HUES6 (cell line): Measurements from ENCODE around the gene ABCA7.
A peak's percentile ranks its signal among the peaks of the same experiment; 100 is the strongest.

Source experiments
- H3K27ac ChIP-seq: 2 replicates; pipeline ENCODE4 v1.7.0; 2013; ENCODE audit warnings: low read depth, mild to moderate bottlenecking, low read length, inconsistent platforms
- H3K27me3 ChIP-seq: 2 replicates; pipeline ENCODE4 v1.6.1; 2013; ENCODE audit warnings: low read length; ENCODE audit not compliant: control insufficient read depth, insufficient read depth
- H3K36me3 ChIP-seq: 2 replicates; pipeline ENCODE4 v1.6.1; 2013; ENCODE audit warnings: low read length; ENCODE audit not compliant: control insufficient read depth, insufficient read depth
- H3K4me1 ChIP-seq: 2 replicates; pipeline ENCODE4 v1.6.1; 2013; ENCODE audit warnings: low read length; ENCODE audit not compliant: control insufficient read depth, insufficient read depth
- H3K4me3 ChIP-seq: 2 replicates; pipeline ENCODE4 v1.5.1; 2013; ENCODE audit warnings: low read depth, low read length
- H3K9ac ChIP-seq: one replicate; pipeline ENCODE4 v1.6.1; 2013; ENCODE audit warnings: mild to moderate bottlenecking, low read length
- H3K9me3 ChIP-seq: 2 replicates; pipeline ENCODE4 v1.6.1; 2013; ENCODE audit warnings: low read depth, low read length; ENCODE audit not compliant: control insufficient read depth, insufficient read depth

ABCA7 gene

GRCh38 chr19:1032264-1032867, 7.5 kb upstream of the ABCA7 start:
- Histone ChIP-seq H3K27ac (no peak overlapping the region), H3K4me1 (no peaks in the 10 kb centered on the region; the same call in 1 of the 2 replicates), H3K27me3 (no peaks in the 10 kb centered on the region), H3K9me3 (no peaks in the 10 kb centered on the region), H3K36me3 (peaks cover 53% of the 10 kb centered on the region), H3K9ac (no peak overlapping the region), H3K4me3 (no peak overlapping the region)

- Histone ChIP-seq H3K9me3 (no peaks in the 10 kb centered on the region), H3K27ac (no peak overlapping the region), H3K36me3 (peaks cover 55% of the 10 kb centered on the region), H3K4me1 (0 out of 2 replicates have a peak, but pooled peaks cover 3% of the 10 kb centered on the region), H3K27me3 (no peaks in the 10 kb centered on the region), H3K9ac (no peak overlapping the region), H3K4me3 (no peak overlapping the region)
Measured at GRCh38 chr19:1035998-1036621, 3.8 kb upstream of the ABCA7 start.

GRCh38 chr19:1037621-1038064, 2.3 kb upstream of the ABCA7 start:
- Histone ChIP-seq H3K27ac (no peak overlapping the region), H3K9me3 (no peaks in the 10 kb centered on the region), H3K4me1 (0 out of 2 replicates have a peak, but pooled peaks cover 6% of the 10 kb centered on the region), H3K4me3 (no peak overlapping the region), H3K9ac (no peak overlapping the region), H3K36me3 (peaks cover 44% of the 10 kb centered on the region), H3K27me3 (no peaks in the 10 kb centered on the region)

GRCh38 chr19:1038978-1039645, 795 bp upstream of the ABCA7 start:
- H3K9ac ChIP-seq: peak overlapping the region; percentile 56
- no peaks in the 10 kb centered on the region for H3K27me3 ChIP-seq
- no peaks in the 10 kb centered on the region for H3K9me3 ChIP-seq
- H3K36me3 ChIP-seq: peaks cover 35% of the 10 kb centered on the region
- peak overlapping the region; percentile 67 for H3K4me3 ChIP-seq
- H3K4me1 ChIP-seq: 0 out of 2 replicates have a peak, but pooled peaks cover 6% of the 10 kb centered on the region
- no peak overlapping the region for H3K27ac ChIP-seq

GRCh38 chr19:1040476-1041271, 767 bp downstream of the ABCA7 start:
- Histone ChIP-seq H3K4me1 (peaks cover 9% of the 10 kb centered on the region; the same call in 1 of the 2 replicates), H3K27me3 (no peaks in the 10 kb centered on the region), H3K4me3 (peak overlapping the region; percentile 67), H3K9me3 (no peaks in the 10 kb centered on the region), H3K27ac (no peak overlapping the region), H3K36me3 (peaks cover 28% of the 10 kb centered on the region), H3K9ac (peak overlapping the region; percentile 48)

GRCh38 chr19:1041272-1041834, 1.4 kb downstream of the ABCA7 start:
- H3K4me1 ChIP-seq: peaks cover 9% of the 10 kb centered on the region; the same call in 1 of the 2 replicates

GRCh38 chr19:1041835-1042685, 2.2 kb downstream of the ABCA7 start:
- H3K27ac ChIP-seq: no peak overlapping the region
- H3K36me3 ChIP-seq: peaks cover 21% of the 10 kb centered on the region
- H3K4me1 ChIP-seq: peaks cover 9% of the 10 kb centered on the region; the same call in 1 of the 2 replicates
- no peak overlapping the region for H3K4me3 ChIP-seq
- no peak overlapping the region for H3K9ac ChIP-seq
- H3K9me3 ChIP-seq: no peaks in the 10 kb centered on the region
- H3K27me3 ChIP-seq: no peaks in the 10 kb centered on the region

More at GRCh38 chr19:1041272-1041834, 1.4 kb downstream of the ABCA7 start:
- Histone ChIP-seq H3K27ac (no peak overlapping the region), H3K27me3 (no peaks in the 10 kb centered on the region), H3K4me3 (peak overlapping the region; percentile 67), H3K9me3 (no peaks in the 10 kb centered on the region), H3K9ac (no peak overlapping the region), H3K36me3 (peaks cover 21% of the 10 kb centered on the region)

GRCh38 chr19:1042689-1043511, 3.0 kb downstream of the ABCA7 start:
- Histone ChIP-seq H3K27me3 (no peaks in the 10 kb centered on the region), H3K9me3 (no peaks in the 10 kb centered on the region), H3K4me3 (no peak overlapping the region), H3K27ac (no peak overlapping the region), H3K4me1 (peaks cover 9% of the 10 kb centered on the region; the same call in 1 of the 2 replicates), H3K9ac (no peak overlapping the region), H3K36me3 (peaks cover 15% of the 10 kb centered on the region)

GRCh38 chr19:1045247-1045603, 5.3 kb downstream of the ABCA7 start:
- no peaks in the 10 kb centered on the region for H3K9me3 ChIP-seq

More at GRCh38 chr19:1045247-1045603, 5.3 kb downstream of the ABCA7 start:
- Histone ChIP-seq H3K36me3 (0 out of 2 replicates have a peak, but pooled peaks cover 4% of the 10 kb centered on the region), H3K27ac (no peak overlapping the region), H3K4me3 (no peak overlapping the region), H3K4me1 (peaks cover 9% of the 10 kb centered on the region; the same call in 1 of the 2 replicates), H3K27me3 (no peaks in the 10 kb centered on the region), H3K9ac (no peak overlapping the region)
